Liver (tissue), 3 donors: Measurements from ENCODE around the gene SLC30A3.
A peak's percentile ranks its signal among the peaks of the same experiment; 100 is the strongest.

Experiments used
- JUND ChIP-seq, 2 donors: IDR thresholded peaks; 2 replicates each; pipeline ENCODE4 v1.6.1; 2016; ENCODE audit warnings: antibody characterized with exemption in 2 of 2
- RAD21 ChIP-seq, 2 donors: IDR thresholded peaks; 2 replicates each; pipeline ENCODE4 v1.6.1; 2016; ENCODE audit warnings: antibody characterized with exemption in 2 of 2, mild to moderate bottlenecking in 2 of 2
- REST ChIP-seq: IDR thresholded peaks from 2 replicates; pipeline ENCODE4 v1.6.1; 2016; ENCODE audit warnings: antibody characterized with exemption, mild to moderate bottlenecking
- SP1 ChIP-seq: IDR thresholded peaks from 2 replicates; pipeline ENCODE4 v1.6.1; 2018; ENCODE audit warnings: antibody characterized with exemption, mild to moderate bottlenecking
- TAF1 ChIP-seq: conservative IDR thresholded peaks from 2 replicates; pipeline ENCODE4 v1.6.1; 2016; ENCODE audit warnings: antibody characterized with exemption, mild to moderate bottlenecking
- YY1 ChIP-seq: IDR thresholded peaks from 2 replicates; pipeline ENCODE4 v1.6.1; 2016; ENCODE audit warnings: antibody characterized with exemption, mild to moderate bottlenecking
- ZBTB33 ChIP-seq: IDR thresholded peaks from 2 replicates; pipeline ENCODE4 v1.6.1; 2016; ENCODE audit warnings: antibody characterized with exemption
- TF ChIP-seq, protein P1 (sequence below): fragments of 150-350 bp; IDR thresholded peaks from 2 replicates; pipeline ENCODE4 v1.5.1; 2017; ENCODE audit warnings: improper control_type of control experiment, low read depth, low read length; ENCODE audit not compliant: missing input control
- TF ChIP-seq, protein P2 (sequence below): IDR thresholded peaks from 2 replicates; pipeline ENCODE4 v1.6.1; 2016; ENCODE audit warnings: antibody characterized with exemption
- donor health status: healthy.
- donor health status: healthy.

GRCh38 chr2:27303093-27304025 is 40.5 kb upstream of the SLC30A3 start:
- TF ChIP-seq RAD21 (IDR thresholded peaks at IDR 0.05) (peak; percentile 87 to 91), TAF1 (no peak), JUND (IDR thresholded peaks at IDR 0.05) (no peak), REST (no peak), YY1 (peak; percentile 62), SP1 (no peak), ZBTB33 (no peak)
- TF ChIP-seq, protein P1, sequence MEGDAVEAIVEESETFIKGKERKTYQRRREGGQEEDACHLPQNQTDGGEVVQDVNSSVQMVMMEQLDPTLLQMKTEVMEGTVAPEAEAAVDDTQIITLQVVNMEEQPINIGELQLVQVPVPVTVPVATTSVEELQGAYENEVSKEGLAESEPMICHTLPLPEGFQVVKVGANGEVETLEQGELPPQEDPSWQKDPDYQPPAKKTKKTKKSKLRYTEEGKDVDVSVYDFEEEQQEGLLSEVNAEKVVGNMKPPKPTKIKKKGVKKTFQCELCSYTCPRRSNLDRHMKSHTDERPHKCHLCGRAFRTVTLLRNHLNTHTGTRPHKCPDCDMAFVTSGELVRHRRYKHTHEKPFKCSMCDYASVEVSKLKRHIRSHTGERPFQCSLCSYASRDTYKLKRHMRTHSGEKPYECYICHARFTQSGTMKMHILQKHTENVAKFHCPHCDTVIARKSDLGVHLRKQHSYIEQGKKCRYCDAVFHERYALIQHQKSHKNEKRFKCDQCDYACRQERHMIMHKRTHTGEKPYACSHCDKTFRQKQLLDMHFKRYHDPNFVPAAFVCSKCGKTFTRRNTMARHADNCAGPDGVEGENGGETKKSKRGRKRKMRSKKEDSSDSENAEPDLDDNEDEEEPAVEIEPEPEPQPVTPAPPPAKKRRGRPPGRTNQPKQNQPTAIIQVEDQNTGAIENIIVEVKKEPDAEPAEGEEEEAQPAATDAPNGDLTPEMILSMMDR = peak; percentile 92
- TF ChIP-seq, protein P2, sequence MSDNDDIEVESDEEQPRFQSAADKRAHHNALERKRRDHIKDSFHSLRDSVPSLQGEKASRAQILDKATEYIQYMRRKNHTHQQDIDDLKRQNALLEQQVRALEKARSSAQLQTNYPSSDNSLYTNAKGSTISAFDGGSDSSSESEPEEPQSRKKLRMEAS = no peak
